SU-DHL-6 (cell line): ENCODE results near the gene EPB41L2.

Experiments
- H2AFZ ChIP-seq: fragments of 200-600 bp; sonication (generic); 2 replicates; pipeline ENCODE4 v1.6.1; 2014; ENCODE audit warnings: low read depth, mild to moderate bottlenecking, moderate library complexity, mixed read lengths, antibody characterized with exemption, low read length; ENCODE audit not compliant: severe bottlenecking
- H3F3A ChIP-seq: fragments of 200-600 bp; shearing (Covaris generic); 2 replicates; pipeline ENCODE4 v1.6.0; 2016; ENCODE audit warnings: antibody characterized with exemption, mild to moderate bottlenecking; ENCODE audit not compliant: insufficient read depth
- H3K27ac ChIP-seq: fragments of 200-600 bp; sonication (generic); 2 replicates; pipeline ENCODE4 v1.5.1; 2016; ENCODE audit warnings: low read depth, mild to moderate bottlenecking, low read length, moderate library complexity, mixed read lengths
- H3K27me3 ChIP-seq: fragments of 200-600 bp; sonication (generic), shearing (Covaris generic); 2 replicates; pipeline ENCODE4 v1.6.0; 2014; ENCODE audit warnings: mild to moderate bottlenecking, low read length
- H3K36me3 ChIP-seq: fragments of 200-600 bp; sonication (generic); 2 replicates; pipeline ENCODE4 v1.6.1; 2014; ENCODE audit warnings: mild to moderate bottlenecking, low read length, mixed read lengths
- H3K4me2 ChIP-seq: fragments of 300-600, 200-600 bp; shearing (Covaris generic), sonication (generic); 2 replicates; pipeline ENCODE4 v1.6.0; 2014; ENCODE audit warnings: low read length, low read depth, mild to moderate bottlenecking; ENCODE audit not compliant: poor library complexity, severe bottlenecking
- H3K4me3 ChIP-seq: fragments of 200-600 bp; sonication (generic); 2 replicates; pipeline ENCODE4 v1.5.1; 2014; ENCODE audit warnings: antibody characterized with exemption, low read length, mild to moderate bottlenecking, mixed read lengths; ENCODE audit not compliant: insufficient read depth, poor library complexity, severe bottlenecking
- H3K79me2 ChIP-seq: fragments of 200-600 bp; sonication (generic); 2 replicates; pipeline ENCODE4 v1.6.1; 2014; ENCODE audit warnings: mild to moderate bottlenecking, low read length, moderate library complexity; ENCODE audit not compliant: insufficient read depth
- H3K9ac ChIP-seq: fragments of 200-600 bp; sonication (generic); 2 replicates; pipeline ENCODE4 v1.7.0; 2014; ENCODE audit warnings: mild to moderate bottlenecking, low read length
- H3K9me2 ChIP-seq: fragments of 200-600 bp; sonication (generic); replicated peaks from 2 replicates; pipeline ENCODE4 v1.6.1; 2014; ENCODE audit warnings: low read length; ENCODE audit not compliant: insufficient read depth
- H3K9me3 ChIP-seq: fragments of 200-600 bp; sonication (generic); 2 replicates; pipeline ENCODE4 v1.6.1; 2014; ENCODE audit warnings: low read length, mixed read lengths; ENCODE audit not compliant: insufficient read depth
- H4K20me1 ChIP-seq: fragments of 200-600 bp; sonication (generic); 2 replicates; pipeline ENCODE4 v1.6.1; 2014; ENCODE audit warnings: low read depth, mild to moderate bottlenecking, antibody characterized with exemption, low read length, moderate library complexity, mixed read lengths
- EZH2phosphoT487 ChIP-seq: fragments of 200-600 bp; sonication (generic), shearing (Covaris generic); conservative IDR thresholded peaks from 2 replicates; pipeline ENCODE4 v1.6.1; 2018; ENCODE audit warnings: mild to moderate bottlenecking, antibody characterized with exemption, low read length, moderate library complexity, mixed read lengths
- TF ChIP-seq, protein P1 (sequence below): fragments of 200-600 bp; sonication (generic); IDR thresholded peaks from one replicate; pipeline ENCODE4 v1.5.1; 2017; ENCODE audit warnings: antibody characterized with exemption, mild to moderate bottlenecking, low read length, moderate library complexity; ENCODE audit not compliant: insufficient read depth, poor library complexity, severe bottlenecking

Gene EPB41L2

DNA sequence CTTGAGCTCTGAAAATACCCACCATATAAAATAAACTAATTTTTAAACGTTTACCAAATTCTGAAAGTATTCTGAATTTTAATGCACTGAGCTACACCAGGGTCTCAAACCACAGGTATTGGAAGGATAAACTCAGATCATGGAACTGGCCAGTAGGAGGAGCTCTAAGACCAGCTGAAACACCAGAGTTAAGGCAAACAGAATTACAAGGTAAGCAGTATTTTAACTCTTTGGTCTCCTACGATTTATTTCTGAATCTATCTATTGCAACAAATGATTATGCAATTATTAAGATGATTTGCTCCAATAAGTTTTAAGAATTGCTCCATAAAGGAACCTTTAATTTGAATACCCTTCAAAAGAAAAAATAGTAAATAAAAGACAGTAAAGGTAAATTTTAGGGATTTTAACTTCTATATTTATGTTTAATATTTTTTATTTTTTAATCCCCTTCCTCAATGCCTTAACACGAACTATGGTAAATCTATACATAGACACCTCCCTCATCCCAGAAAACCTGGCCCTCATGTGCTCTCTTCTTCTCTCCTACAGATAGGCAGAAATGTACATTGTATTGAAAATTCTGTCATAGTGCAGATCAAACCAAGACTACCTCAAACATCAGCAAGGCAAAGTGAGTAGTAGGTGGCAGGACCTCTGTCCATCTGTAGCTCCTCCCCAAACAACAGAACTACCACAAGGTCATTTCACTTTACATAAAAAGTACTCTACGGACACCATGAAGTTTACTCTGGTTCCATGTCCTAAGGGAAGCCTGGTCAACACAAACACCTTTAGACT, 177.5 kb downstream of the EPB41L2 start:
- H3F3A ChIP-seq: no peaks in the 10 kb centered on the region
- no peak overlapping the region for H2AFZ ChIP-seq
- no peak for TF ChIP-seq EZH2phosphoT487
- TF ChIP-seq, protein P1, sequence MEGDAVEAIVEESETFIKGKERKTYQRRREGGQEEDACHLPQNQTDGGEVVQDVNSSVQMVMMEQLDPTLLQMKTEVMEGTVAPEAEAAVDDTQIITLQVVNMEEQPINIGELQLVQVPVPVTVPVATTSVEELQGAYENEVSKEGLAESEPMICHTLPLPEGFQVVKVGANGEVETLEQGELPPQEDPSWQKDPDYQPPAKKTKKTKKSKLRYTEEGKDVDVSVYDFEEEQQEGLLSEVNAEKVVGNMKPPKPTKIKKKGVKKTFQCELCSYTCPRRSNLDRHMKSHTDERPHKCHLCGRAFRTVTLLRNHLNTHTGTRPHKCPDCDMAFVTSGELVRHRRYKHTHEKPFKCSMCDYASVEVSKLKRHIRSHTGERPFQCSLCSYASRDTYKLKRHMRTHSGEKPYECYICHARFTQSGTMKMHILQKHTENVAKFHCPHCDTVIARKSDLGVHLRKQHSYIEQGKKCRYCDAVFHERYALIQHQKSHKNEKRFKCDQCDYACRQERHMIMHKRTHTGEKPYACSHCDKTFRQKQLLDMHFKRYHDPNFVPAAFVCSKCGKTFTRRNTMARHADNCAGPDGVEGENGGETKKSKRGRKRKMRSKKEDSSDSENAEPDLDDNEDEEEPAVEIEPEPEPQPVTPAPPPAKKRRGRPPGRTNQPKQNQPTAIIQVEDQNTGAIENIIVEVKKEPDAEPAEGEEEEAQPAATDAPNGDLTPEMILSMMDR: peak; percentile 66
- no peak overlapping the region for H3K9ac ChIP-seq
- no peak overlapping the region for H3K27ac ChIP-seq
- no peaks in the 10 kb centered on the region for H3K9me3 ChIP-seq
- no peaks in the 10 kb centered on the region for H3K36me3 ChIP-seq
- no peaks in the 10 kb centered on the region for H4K20me1 ChIP-seq
- no peak overlapping the region for H3K4me2 ChIP-seq
- H3K9me2 ChIP-seq: no peaks in the 10 kb centered on the region
- no peaks in the 10 kb centered on the region for H3K27me3 ChIP-seq
- no peak overlapping the region for H3K4me3 ChIP-seq
- no peaks in the 10 kb centered on the region for H3K79me2 ChIP-seq

DNA sequence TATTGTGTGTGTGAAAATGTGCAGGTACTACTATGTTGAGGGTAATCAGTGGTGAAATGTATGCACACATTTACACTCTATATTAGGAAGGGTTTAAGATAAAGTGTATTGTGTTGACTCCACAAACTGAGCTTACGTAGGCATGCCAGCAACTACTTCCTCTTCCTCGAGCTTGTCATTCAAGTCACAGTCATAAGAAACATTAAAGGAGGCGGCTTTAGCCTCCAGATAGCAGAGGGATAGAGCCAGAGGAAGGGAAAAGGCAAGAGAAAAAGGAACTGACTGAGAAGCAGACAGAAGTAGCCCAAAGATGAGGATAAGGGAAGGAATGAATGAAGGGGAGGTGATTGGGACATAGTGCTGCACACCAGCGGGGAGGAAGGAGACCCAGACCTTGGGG, 180.7 kb downstream of the EPB41L2 start:
- Histone ChIP-seq H3K9ac (no peak overlapping the region), H4K20me1 (no peaks in the 10 kb centered on the region), H3K27ac (no peak overlapping the region), H3K4me2 (no peak overlapping the region), H3K9me3 (no peaks in the 10 kb centered on the region), H3K79me2 (no peaks in the 10 kb centered on the region), H3K9me2 (no peaks in the 10 kb centered on the region), H3K27me3 (no peaks in the 10 kb centered on the region), H2AFZ (no peak overlapping the region), H3F3A (no peaks in the 10 kb centered on the region), H3K36me3 (no peaks in the 10 kb centered on the region), H3K4me3 (no peak overlapping the region)
- TF ChIP-seq, protein P1: no peak

DNA sequence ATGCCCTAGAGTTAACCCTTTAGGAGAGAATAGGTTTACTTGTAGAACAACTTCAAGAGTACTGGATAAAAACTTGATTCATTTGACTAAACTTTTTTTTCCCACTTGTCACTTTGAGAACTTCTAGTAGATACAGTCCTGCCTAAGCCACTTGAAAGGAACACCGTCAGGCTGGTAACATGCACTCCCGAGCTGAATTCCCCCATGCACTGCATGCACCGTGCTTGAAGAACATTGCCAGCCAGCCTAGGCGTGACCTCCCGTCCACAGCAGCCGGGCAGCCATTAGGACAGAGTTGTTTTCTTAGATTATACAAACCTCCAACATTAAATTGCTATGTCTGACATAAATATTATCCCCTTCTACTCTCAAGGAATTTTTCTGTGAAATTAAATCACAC, 183.2 kb downstream of the EPB41L2 start:
- Histone ChIP-seq H3K27ac (no peak overlapping the region), H3K36me3 (no peaks in the 10 kb centered on the region), H2AFZ (no peak overlapping the region), H3K9me2 (no peaks in the 10 kb centered on the region), H3K4me2 (no peak overlapping the region), H3K79me2 (no peaks in the 10 kb centered on the region), H3K9ac (no peak overlapping the region), H3K9me3 (no peaks in the 10 kb centered on the region), H3K27me3 (no peaks in the 10 kb centered on the region), H3F3A (no peaks in the 10 kb centered on the region), H4K20me1 (no peaks in the 10 kb centered on the region), H3K4me3 (no peak overlapping the region)
- TF ChIP-seq, protein P1: no peak
- no peak for TF ChIP-seq EZH2phosphoT487
